HL-60 (cell line): ENCODE data around the gene NOS3.

Experiments used
- GABPA ChIP-seq: IDR thresholded peaks from 2 replicates; pipeline ENCODE4 v1.6.1; 2012; ENCODE audit warnings: low read depth
- POLR2AphosphoS5 ChIP-seq: IDR thresholded peaks from 2 replicates; pipeline ENCODE4 v1.6.1; 2012; ENCODE audit warnings: low read depth
- REST ChIP-seq: IDR thresholded peaks from 2 replicates; pipeline ENCODE4 v1.6.1; 2012; ENCODE audit warnings: low read depth; ENCODE audit not compliant: insufficient replicate concordance
- SPI1 ChIP-seq: IDR thresholded peaks from 2 replicates; pipeline ENCODE4 v1.6.1; 2012; ENCODE audit warnings: low read depth, mild to moderate bottlenecking, borderline replicate concordance
- TF ChIP-seq, protein P1 (sequence below): IDR thresholded peaks from one replicate; pipeline ENCODE4 v1.5.1; 2011; ENCODE audit warnings: low read length, control low read depth, inconsistent platforms; ENCODE audit not compliant: insufficient read depth

DNA sequence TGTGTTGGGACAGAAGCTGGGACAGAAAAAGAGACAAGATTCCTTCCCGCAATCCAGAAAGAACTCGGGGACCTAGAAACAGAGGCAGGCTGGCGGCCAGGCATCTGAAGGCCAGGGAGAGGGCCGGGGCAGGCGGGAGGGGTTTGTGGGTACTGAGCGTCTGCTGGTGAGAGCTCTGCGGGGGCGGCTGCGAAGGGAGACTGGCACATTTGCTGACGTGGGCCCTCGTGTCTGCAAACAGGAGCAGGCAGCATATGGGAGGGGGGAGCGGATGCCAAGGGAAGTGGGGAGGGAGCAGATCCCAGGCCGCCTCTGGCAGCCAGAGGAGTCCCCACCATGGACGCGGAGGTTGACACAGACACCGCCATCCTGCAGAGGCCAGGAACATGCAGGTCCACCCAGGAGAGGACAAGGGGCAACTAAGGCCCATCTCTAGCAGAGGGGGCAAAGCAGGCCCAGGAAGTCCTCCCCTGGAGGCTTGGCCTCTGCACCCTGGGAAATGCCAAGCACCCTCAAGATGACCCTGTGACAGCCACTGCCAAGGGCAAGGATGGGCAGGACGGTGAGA, 44.9 kb upstream of the NOS3 start:
- TF ChIP-seq, protein P1, sequence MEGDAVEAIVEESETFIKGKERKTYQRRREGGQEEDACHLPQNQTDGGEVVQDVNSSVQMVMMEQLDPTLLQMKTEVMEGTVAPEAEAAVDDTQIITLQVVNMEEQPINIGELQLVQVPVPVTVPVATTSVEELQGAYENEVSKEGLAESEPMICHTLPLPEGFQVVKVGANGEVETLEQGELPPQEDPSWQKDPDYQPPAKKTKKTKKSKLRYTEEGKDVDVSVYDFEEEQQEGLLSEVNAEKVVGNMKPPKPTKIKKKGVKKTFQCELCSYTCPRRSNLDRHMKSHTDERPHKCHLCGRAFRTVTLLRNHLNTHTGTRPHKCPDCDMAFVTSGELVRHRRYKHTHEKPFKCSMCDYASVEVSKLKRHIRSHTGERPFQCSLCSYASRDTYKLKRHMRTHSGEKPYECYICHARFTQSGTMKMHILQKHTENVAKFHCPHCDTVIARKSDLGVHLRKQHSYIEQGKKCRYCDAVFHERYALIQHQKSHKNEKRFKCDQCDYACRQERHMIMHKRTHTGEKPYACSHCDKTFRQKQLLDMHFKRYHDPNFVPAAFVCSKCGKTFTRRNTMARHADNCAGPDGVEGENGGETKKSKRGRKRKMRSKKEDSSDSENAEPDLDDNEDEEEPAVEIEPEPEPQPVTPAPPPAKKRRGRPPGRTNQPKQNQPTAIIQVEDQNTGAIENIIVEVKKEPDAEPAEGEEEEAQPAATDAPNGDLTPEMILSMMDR = no peak
- no peak for TF ChIP-seq REST
- no peak for TF ChIP-seq GABPA
- TF ChIP-seq POLR2AphosphoS5 = no peak
- TF ChIP-seq SPI1 = no peak
